ENCODE results near the gene MACROD2. TPM values are rescaled to one million over a fixed set of nuclear protein-coding genes. Genes with fewer than 3 reads are reported as not detected.

MACROD2 gene
- total RNA-seq, 1 donor from 2014 or later, result 3.5 TPM

DNA sequence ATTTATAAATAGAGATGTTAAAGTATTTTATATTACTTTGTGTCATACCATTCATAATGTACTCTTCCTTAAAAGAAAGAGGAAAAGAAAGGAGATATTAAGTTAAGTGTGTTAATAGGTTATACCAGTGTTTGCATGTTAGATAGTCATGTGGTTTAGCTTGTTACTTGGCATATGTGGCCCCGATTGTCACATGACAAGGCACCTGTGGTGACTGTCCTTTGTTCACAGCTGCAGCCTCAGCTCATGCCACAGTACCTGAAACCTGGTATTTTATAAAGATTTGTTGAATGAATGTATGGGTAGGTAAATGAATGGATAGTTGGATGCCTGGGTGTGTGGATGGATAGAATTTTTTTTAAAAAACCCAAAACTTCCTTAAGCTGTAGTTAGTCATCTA lies 648.2 kb downstream of the MACROD2 start:
- intact Hi-C loops (cut with DNase I), result no loop called here
- TF ChIP-seq, protein P1, sequence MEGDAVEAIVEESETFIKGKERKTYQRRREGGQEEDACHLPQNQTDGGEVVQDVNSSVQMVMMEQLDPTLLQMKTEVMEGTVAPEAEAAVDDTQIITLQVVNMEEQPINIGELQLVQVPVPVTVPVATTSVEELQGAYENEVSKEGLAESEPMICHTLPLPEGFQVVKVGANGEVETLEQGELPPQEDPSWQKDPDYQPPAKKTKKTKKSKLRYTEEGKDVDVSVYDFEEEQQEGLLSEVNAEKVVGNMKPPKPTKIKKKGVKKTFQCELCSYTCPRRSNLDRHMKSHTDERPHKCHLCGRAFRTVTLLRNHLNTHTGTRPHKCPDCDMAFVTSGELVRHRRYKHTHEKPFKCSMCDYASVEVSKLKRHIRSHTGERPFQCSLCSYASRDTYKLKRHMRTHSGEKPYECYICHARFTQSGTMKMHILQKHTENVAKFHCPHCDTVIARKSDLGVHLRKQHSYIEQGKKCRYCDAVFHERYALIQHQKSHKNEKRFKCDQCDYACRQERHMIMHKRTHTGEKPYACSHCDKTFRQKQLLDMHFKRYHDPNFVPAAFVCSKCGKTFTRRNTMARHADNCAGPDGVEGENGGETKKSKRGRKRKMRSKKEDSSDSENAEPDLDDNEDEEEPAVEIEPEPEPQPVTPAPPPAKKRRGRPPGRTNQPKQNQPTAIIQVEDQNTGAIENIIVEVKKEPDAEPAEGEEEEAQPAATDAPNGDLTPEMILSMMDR (IDR thresholded peaks at IDR 0.05), result no peak
- no peak overlapping the region for H3K27ac ChIP-seq
- H3K9me3 ChIP-seq, result peaks cover 0 to 14% of the 10 kb centered on the region in 2 donors
- H3K36me3 ChIP-seq, result no peaks in the 10 kb centered on the region
- H3K4me3 ChIP-seq, result no peak overlapping the region
- H3K4me1 ChIP-seq, result no peaks in the 10 kb centered on the region
- DNase-seq (ENCODE audit: low spot score in 2 of 2), result no peak
- no peaks in the 10 kb centered on the region for H3K27me3 ChIP-seq

DNA sequence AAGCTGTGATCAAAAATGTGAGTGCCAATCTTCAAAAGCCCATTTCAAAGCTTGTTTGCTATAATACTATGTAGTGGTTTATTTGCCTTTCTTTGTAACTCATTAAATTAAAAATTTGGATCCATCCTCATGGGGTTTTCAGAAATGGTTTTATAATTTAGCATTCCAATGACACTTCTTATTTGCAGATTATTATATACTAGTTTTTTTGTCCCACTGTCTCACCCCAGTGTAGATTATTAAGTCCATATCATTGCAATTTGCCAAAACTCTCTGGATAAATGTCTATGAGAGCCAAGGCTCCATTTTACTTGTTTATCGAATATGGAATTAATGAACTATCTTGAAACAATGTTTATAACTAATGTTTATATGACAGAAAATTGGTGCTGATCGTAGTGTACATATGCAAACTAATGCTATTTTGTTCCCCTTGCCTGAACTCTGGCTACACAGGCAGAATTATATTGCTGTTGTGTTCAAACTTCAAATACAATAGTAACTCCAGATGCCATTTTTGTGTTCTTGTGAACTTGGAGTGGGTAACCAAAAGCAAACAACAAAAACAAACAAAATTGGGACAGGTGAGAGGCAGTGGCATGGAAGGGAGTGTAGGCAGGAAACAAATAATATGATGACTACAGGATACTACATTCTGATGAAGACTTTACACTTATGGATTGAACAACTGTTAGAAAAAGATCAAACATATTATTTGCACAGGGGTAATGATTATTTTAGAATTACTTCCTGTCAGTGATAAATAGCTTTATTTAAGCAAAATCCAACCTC lies 649.2 kb downstream of the MACROD2 start:
- no peak for DNase-seq (ENCODE audit: low spot score in 2 of 2)
- no peaks in the 10 kb centered on the region for H3K4me1 ChIP-seq
- H3K27me3 ChIP-seq, result no peaks in the 10 kb centered on the region
- H3K9me3 ChIP-seq, result peaks cover 0 to 14% of the 10 kb centered on the region in 2 donors
- no peak overlapping the region for H3K4me3 ChIP-seq
- H3K27ac ChIP-seq, result no peak overlapping the region
- H3K36me3 ChIP-seq, result no peaks in the 10 kb centered on the region
- intact Hi-C loops (cut with DNase I), result no loop called here
- TF ChIP-seq, protein P1 (IDR thresholded peaks at IDR 0.05), result no peak

DNA sequence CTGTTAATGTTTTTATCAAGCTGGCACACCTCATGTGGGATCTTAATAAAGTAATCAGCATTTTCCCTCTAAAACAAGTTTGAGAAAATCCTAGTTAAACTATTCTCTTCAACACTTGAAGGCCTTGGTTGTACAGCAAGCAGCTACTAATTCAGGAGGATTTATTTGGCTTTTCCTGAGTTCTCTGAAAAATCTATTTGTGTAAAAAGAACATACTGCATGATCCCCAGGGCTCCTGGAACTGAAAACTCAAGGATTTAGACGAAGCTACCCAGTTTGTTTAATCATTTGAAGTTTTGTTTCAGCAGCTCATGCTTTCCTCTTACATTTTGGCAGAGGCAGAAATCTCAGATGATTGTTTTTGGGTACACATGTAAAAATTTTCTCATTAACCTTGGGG lies 651.7 kb downstream of the MACROD2 start:
- H3K27me3 ChIP-seq, result no peaks in the 10 kb centered on the region
- DNase-seq (ENCODE audit: low spot score in 2 of 2), result no peak
- intact Hi-C loops (cut with DNase I), result no loop called here

DNA sequence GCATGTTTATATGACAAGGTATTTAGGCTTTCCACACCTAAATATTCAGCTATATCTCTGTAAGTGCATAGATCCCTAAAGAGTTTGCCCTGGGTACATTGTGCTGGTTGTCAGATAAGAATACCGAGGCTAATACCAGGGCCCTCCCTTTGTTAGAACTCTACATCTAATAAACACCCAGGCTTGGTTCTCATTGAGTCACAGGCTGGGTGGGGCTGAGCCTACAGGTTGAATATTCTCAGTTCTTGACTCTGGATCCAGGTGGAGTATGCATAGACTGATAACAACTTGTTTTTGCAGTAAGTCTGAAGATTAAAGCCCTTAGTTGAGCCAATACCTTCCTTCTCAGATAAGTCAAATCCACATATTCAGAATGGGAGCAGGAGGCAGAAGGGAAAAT lies 654.3 kb downstream of the MACROD2 start:
- no peaks in the 10 kb centered on the region for H3K9me3 ChIP-seq
- DNase-seq (ENCODE audit: low spot score in 2 of 2), result no peak
- H3K4me3 ChIP-seq, result no peak overlapping the region
- intact Hi-C loops (cut with DNase I), result no loop called here
- no peak overlapping the region for H3K27ac ChIP-seq
- no peaks in the 10 kb centered on the region for H3K36me3 ChIP-seq
- H3K4me1 ChIP-seq, result no peaks in the 10 kb centered on the region
- TF ChIP-seq, protein P1 (IDR thresholded peaks at IDR 0.05), result no peak
- H3K27me3 ChIP-seq, result no peaks in the 10 kb centered on the region

More for the DNA sequence above, 651.7 kb downstream of the MACROD2 start:
- Histone ChIP-seq H3K4me1 (no peaks in the 10 kb centered on the region), H3K4me3 (no peak overlapping the region), H3K36me3 (no peaks in the 10 kb centered on the region), H3K9me3 (peaks cover 0 to 4% of the 10 kb centered on the region in 2 donors), H3K27ac (no peak overlapping the region)
- TF ChIP-seq, protein P1 (IDR thresholded peaks at IDR 0.05), result no peak

DNA sequence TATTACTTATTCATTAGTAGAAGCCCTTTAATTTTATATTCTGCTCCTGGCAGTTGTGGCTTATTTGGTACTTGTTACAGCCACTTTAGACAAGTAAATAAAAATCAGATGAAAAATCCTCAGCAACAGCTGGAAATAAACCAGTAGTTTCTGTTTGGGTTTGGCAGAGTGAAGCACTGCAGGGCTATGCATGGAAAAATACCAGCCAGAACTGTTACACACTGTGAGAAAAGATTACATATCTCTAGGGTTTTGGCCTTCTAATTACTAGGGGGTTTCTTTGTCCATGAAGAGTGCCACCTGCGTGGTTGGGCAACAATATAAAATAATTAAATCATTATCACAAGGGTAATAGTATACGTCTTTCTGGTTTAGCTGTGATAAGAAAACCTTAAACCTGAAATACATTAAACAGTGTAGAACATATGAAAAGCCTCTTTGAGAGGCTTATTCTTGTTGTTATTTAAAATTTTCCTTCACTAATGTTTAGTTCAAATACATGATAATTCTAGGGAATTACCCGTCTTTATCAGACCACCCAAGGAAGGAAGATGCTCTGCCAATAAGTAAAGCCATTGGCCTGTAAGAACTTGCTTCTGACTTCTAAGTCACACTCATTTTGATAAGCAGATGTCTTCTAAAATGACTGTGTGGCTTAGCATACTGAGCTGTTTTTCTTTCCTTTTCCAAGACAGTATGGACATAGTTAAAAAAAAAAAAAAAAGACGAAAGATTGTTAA lies 662.1 kb downstream of the MACROD2 start:
- intact Hi-C loops (cut with DNase I), result no loop called here
- TF ChIP-seq, protein P1 (IDR thresholded peaks at IDR 0.05), result no peak
- no peak overlapping the region for H3K27ac ChIP-seq

More for the DNA sequence above, 662.1 kb downstream of the MACROD2 start:
- DNase-seq (ENCODE audit: low spot score in 2 of 2), result no peak
- Histone ChIP-seq H3K36me3 (no peaks in the 10 kb centered on the region), H3K4me1 (no peaks in the 10 kb centered on the region), H3K9me3 (no peaks in the 10 kb centered on the region), H3K27me3 (no peaks in the 10 kb centered on the region), H3K4me3 (no peak overlapping the region)
